OCI-LY1 (cell line): ENCODE measurements around the gene ARHGEF12.

Experiments
- CTCF ChIP-seq: fragments of 200-600 bp; sonication (generic), shearing (Covaris generic); IDR thresholded peaks from 2 replicates; pipeline ENCODE4 v1.5.1; 2017; ENCODE audit warnings: mild to moderate bottlenecking, antibody characterized with exemption, low read length, moderate library complexity, mixed read lengths
- EZH2 ChIP-seq: fragments of 200-600 bp; sonication (generic), shearing (Covaris generic); IDR thresholded peaks from 2 replicates; pipeline ENCODE4 v1.8.0; 2017; ENCODE audit warnings: borderline replicate concordance, mixed run types, mild to moderate bottlenecking, antibody characterized with exemption, low read length, moderate library complexity, mixed read lengths

GRCh38 chr11:120529214-120529613, 193.0 kb downstream of the ARHGEF12 start:
- TF ChIP-seq CTCF (no peak), EZH2 (no peak)
